Middle frontal gyrus (tissue), 1 donor: Measurements from ENCODE around the gene IL16.
"Not testable (repeated sequence)": the region's sequence is repeated elsewhere in the genome, so short reads cannot be mapped to it uniquely, and the experiment has no call there.

ENCODE experiments used
- DNase-seq: peaks from one replicate; pipeline ENCODE4 v3.0.0-alpha.2; 2015; ENCODE audit warnings: low spot score; ENCODE audit errors: extremely low spot score

Gene IL16

GRCh38 chr15:81196576-81197254, at the start of gene IL16:
Gene IL16 (plus strand): TSS chr15:81196879. CDS start chr15:81225400, 28,521 bp downstream.
- no peak for DNase-seq

- no peak for DNase-seq
Measured at GRCh38 chr15:81151389-81151788, 45.3 kb upstream of the IL16 start.

GRCh38 chr15:81152339-81152738, 44.3 kb upstream of the IL16 start:
- no peak for DNase-seq

- DNase-seq = no peak
Measured at GRCh38 chr15:81152799-81153198, 43.9 kb upstream of the IL16 start.

- peak; percentile 58 for DNase-seq
Measured at GRCh38 chr15:81155375-81156218, 41.1 kb upstream of the IL16 start.

GRCh38 chr15:81156324-81156723, 40.4 kb upstream of the IL16 start:
- no peak for DNase-seq

- no peak for DNase-seq
Measured at GRCh38 chr15:81157195-81157938, 39.3 kb upstream of the IL16 start.

- DNase-seq = no peak
Measured at GRCh38 chr15:81157939-81158223, 38.8 kb upstream of the IL16 start.

GRCh38 chr15:81158561-81158960, 38.1 kb upstream of the IL16 start:
- not testable (repeated sequence) for DNase-seq

- no peak for DNase-seq
Measured at GRCh38 chr15:81160312-81161159, 36.1 kb upstream of the IL16 start.

- no peak for DNase-seq
Measured at GRCh38 chr15:81161160-81161673, 35.5 kb upstream of the IL16 start.

- DNase-seq = no peak
Measured at GRCh38 chr15:81161851-81162250, 34.8 kb upstream of the IL16 start.

- DNase-seq = no peak
Measured at GRCh38 chr15:81163961-81164800, 32.5 kb upstream of the IL16 start.

- DNase-seq = no peak
Measured at GRCh38 chr15:81165535-81165934, 31.1 kb upstream of the IL16 start.

- no peak for DNase-seq
Measured at GRCh38 chr15:81166636-81167305, 29.9 kb upstream of the IL16 start.

- DNase-seq = no peak
Measured at GRCh38 chr15:81168131-81168526, 28.6 kb upstream of the IL16 start.

- no peak for DNase-seq
Measured at GRCh38 chr15:81168644-81169043, 28.0 kb upstream of the IL16 start.

- DNase-seq = no peak
Measured at GRCh38 chr15:81170511-81170910, 26.2 kb upstream of the IL16 start.

- DNase-seq = no peak
Measured at GRCh38 chr15:81171286-81171685, 25.4 kb upstream of the IL16 start.
